ENCODE measurements around the gene BUD23. TPM values are rescaled to one million over a fixed set of nuclear protein-coding genes. Genes with fewer than 3 reads are reported as not detected.

BUD23 gene
- total RNA-seq, 1 experiment from 2014 or later: 78.1 TPM

DNA sequence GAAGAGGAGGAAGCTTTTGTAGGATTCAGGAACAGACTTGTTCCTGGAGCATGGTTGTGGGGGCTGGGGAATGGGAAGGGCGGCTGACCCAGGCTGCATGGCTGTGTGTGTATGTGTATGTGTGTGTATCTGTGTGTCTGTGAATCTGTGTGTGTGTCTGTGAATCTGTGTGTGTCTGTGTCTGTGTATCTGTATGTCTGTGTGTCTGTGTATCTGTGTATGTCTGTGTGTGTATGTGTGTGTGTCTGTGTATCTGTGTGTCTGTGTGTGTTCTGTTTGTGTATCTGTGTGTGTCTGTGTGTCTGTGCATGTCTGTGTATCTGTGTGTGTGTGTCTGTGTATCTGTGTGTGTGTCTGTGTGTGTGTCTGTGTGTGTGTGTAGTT, 42.7 kb downstream of the BUD23 start:
- Histone ChIP-seq H3K9me3 (ENCODE audit: control insufficient read depth, low read depth, low read length) (no peaks in the 10 kb centered on the region), H3K56ac (ENCODE audit: insufficient read length, low read depth, low read length) (no peak overlapping the region), H3K27me3 (ENCODE audit: insufficient read depth, low read length) (no peaks in the 10 kb centered on the region), H3K23ac (ENCODE audit: insufficient read length, low read depth, low read length) (no peak overlapping the region), H4K20me1 (ENCODE audit: control insufficient read depth, insufficient read depth, insufficient read length) (no peaks in the 10 kb centered on the region), H2BK20ac (ENCODE audit: low read depth, low read length, poor library complexity, severe bottlenecking) (no peak overlapping the region), H4K8ac (replicated peaks; ENCODE audit: insufficient read length, low read depth, low read length) (no peak overlapping the region), H3K4me1 (ENCODE audit: insufficient read depth, low read length) (no peaks in the 10 kb centered on the region), H3K79me2 (ENCODE audit: insufficient read depth, low read length) (no peaks in the 10 kb centered on the region), H4K5ac (ENCODE audit: insufficient read length, low read depth, low read length) (no peak overlapping the region), H2AFZ (ENCODE audit: low read length) (no peak overlapping the region), H3K18ac (ENCODE audit: insufficient read length, low read depth, low read length) (no peak overlapping the region), H3K79me1 (ENCODE audit: insufficient read depth, low read depth, low read length, poor library complexity, severe bottlenecking) (no peaks in the 10 kb centered on the region), H4K91ac (ENCODE audit: insufficient read length, low read depth, low read length) (no peak overlapping the region), H3K4ac (ENCODE audit: low read depth, low read length) (no peak overlapping the region), H3K9ac (ENCODE audit: extremely low read depth, insufficient read length, low read length) (no peak overlapping the region), H3K27ac (ENCODE audit: insufficient read length, low read depth, low read length) (no peak overlapping the region), H2BK15ac (ENCODE audit: low read depth, low read length) (no peak overlapping the region), H3K4me2 (ENCODE audit: insufficient read depth, insufficient read length, low read length) (no peak overlapping the region), H2BK5ac (ENCODE audit: insufficient read length, low read length) (no peak overlapping the region), H2AK5ac (ENCODE audit: insufficient read length, low read length) (no peak overlapping the region), H3K23me2 (ENCODE audit: insufficient read length, low read depth, low read length, poor library complexity, severe bottlenecking) (no peaks in the 10 kb centered on the region), H2BK12ac (ENCODE audit: insufficient read length, low read depth, low read length) (no peak overlapping the region), H3T11ph (ENCODE audit: low read length) (no peak overlapping the region), H3K14ac (ENCODE audit: insufficient read depth, low read length) (no peak overlapping the region), H2BK120ac (ENCODE audit: low read depth, low read length, poor library complexity, severe bottlenecking) (no peak overlapping the region)
- TF ChIP-seq, protein P1, sequence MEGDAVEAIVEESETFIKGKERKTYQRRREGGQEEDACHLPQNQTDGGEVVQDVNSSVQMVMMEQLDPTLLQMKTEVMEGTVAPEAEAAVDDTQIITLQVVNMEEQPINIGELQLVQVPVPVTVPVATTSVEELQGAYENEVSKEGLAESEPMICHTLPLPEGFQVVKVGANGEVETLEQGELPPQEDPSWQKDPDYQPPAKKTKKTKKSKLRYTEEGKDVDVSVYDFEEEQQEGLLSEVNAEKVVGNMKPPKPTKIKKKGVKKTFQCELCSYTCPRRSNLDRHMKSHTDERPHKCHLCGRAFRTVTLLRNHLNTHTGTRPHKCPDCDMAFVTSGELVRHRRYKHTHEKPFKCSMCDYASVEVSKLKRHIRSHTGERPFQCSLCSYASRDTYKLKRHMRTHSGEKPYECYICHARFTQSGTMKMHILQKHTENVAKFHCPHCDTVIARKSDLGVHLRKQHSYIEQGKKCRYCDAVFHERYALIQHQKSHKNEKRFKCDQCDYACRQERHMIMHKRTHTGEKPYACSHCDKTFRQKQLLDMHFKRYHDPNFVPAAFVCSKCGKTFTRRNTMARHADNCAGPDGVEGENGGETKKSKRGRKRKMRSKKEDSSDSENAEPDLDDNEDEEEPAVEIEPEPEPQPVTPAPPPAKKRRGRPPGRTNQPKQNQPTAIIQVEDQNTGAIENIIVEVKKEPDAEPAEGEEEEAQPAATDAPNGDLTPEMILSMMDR (conservative IDR thresholded peaks at IDR 0.05): no peak; the same call in 1 of the 3 replicates
- peaks cover 14% of the 10 kb centered on the region for H3K27me3 Mint-ChIP-seq (ENCODE audit: low read depth)
- peaks cover 9 to 13% of the 10 kb centered on the region in 2 experiments for H3K4me1 Mint-ChIP-seq
- H3K27ac Mint-ChIP-seq: no peak overlapping the region
- DNase-seq: no peak
- H3K4me3 Mint-ChIP-seq: no peak overlapping the region
- WGBS (ENCODE audit: extremely low coverage, insufficient read length, low lambda C conversion rate): no CpG with 5 or more reads among the region's 1 CpG
- no peaks in the 10 kb centered on the region for H3K36me3 Mint-ChIP-seq (ENCODE audit: insufficient read depth in 1 of 3, low read depth in 3 of 3)
- H3K9me3 Mint-ChIP-seq: no peaks in the 10 kb centered on the region
